A673 (cell line): ENCODE measurements around the gene GRAP2. TPM values are rescaled to one million over a fixed set of nuclear protein-coding genes. Genes with fewer than 3 reads are reported as not detected.

Source experiments
- BruUV-seq: library from RNA; stranded (reverse); fragments of 400-500 nt; replicated peaks from 2 replicates; lab custom pipeline; 2021; lab: Mats Ljungman, UMichigan
- CTCF ChIA-PET: fragments of 300-600 bp; sonication (Branson Sonifier 250); formaldehyde crosslinking; loops from one replicate; lab custom pipeline; 2022; ENCODE audit warnings: antibody characterized with exemption; lab: Charles Lee
- POLR2A ChIA-PET: fragments of 300-600 bp; sonication (Branson Sonifier 250); formaldehyde crosslinking; loops from one replicate; lab custom pipeline; 2022; ENCODE audit warnings: antibody characterized with exemption; ENCODE audit not compliant: low non-redundant PET; lab: Charles Lee
- DNase-seq: peaks from one replicate; pipeline ENCODE4 v3.0.0-alpha.2; 2015; ENCODE audit warnings: low spot score
- H3K27ac ChIP-seq: fragments of 200-600 bp; sonication (generic); 2 replicates; pipeline ENCODE4 v1.5.1; 2016; ENCODE audit warnings: mixed run types, low read depth, mild to moderate bottlenecking, mixed read lengths, antibody characterized with exemption, low read length; ENCODE audit not compliant: poor library complexity, severe bottlenecking
- H3K27me3 ChIP-seq: fragments of 200-600 bp; sonication (generic); replicated peaks from 2 replicates; pipeline ENCODE4 v1.6.1; 2017; ENCODE audit warnings: mixed run types, low read depth, mild to moderate bottlenecking, mixed read lengths, antibody characterized with exemption, low read length; ENCODE audit not compliant: insufficient read depth, poor library complexity
- H3K36me3 ChIP-seq: fragments of 200-600 bp; sonication (generic); 2 replicates; pipeline ENCODE4 v1.6.1; 2016; ENCODE audit warnings: mixed run types, mild to moderate bottlenecking, mixed read lengths, antibody characterized with exemption, low read length; ENCODE audit not compliant: insufficient read depth, poor library complexity, severe bottlenecking
- H3K4me1 ChIP-seq: fragments of 200-600 bp; sonication (generic); 2 replicates; pipeline ENCODE4 v1.6.1; 2017; ENCODE audit warnings: mixed run types, mild to moderate bottlenecking, mixed read lengths, antibody characterized with exemption, low read length; ENCODE audit not compliant: insufficient read depth, poor library complexity, severe bottlenecking
- H3K4me3 ChIP-seq: fragments of 200-600 bp; sonication (generic); 2 replicates; pipeline ENCODE4 v1.5.1; 2016; ENCODE audit warnings: low read depth, mixed run types, mild to moderate bottlenecking, mixed read lengths, low read length; ENCODE audit not compliant: poor library complexity, severe bottlenecking
- H3K9me3 ChIP-seq: fragments of 200-600 bp; sonication (generic); 2 replicates; pipeline ENCODE4 v1.6.1; 2016; ENCODE audit warnings: mixed run types, low read depth, mild to moderate bottlenecking, mixed read lengths, antibody characterized with exemption, low read length; ENCODE audit not compliant: poor library complexity, severe bottlenecking
- EZH2 ChIP-seq: fragments of 200-600 bp; sonication (generic); IDR thresholded peaks from 2 replicates; pipeline ENCODE4 v1.6.1; 2017; ENCODE audit warnings: borderline replicate concordance, low read depth, mild to moderate bottlenecking, mixed read lengths, antibody characterized with exemption, low read length; ENCODE audit not compliant: poor library complexity, severe bottlenecking
- intact Hi-C: fragments of 100-400 bp; cut with micrococcal nuclease; formaldehyde crosslinking; loops from one replicate; pipeline ENCODE4 v1.10.0; 2022; ENCODE audit not compliant: unreplicated experiment
- total RNA-seq: library from RNA; stranded (reverse); gene quantifications from 2 replicates; pipeline ENCODE4 v1.2.3, GENCODE V29; 2021
- TF ChIP-seq, protein P1 (sequence below): fragments of 300-800, 200-600 bp; sonication (generic); conservative IDR thresholded peaks from 2 replicates; pipeline ENCODE4 v1.5.1; 2017; ENCODE audit warnings: low read depth, mild to moderate bottlenecking, antibody characterized with exemption, low read length, moderate library complexity, mixed read lengths

The GRAP2 gene
- total RNA-seq, 1 experiment from 2014 or later, result not detected

DNA sequence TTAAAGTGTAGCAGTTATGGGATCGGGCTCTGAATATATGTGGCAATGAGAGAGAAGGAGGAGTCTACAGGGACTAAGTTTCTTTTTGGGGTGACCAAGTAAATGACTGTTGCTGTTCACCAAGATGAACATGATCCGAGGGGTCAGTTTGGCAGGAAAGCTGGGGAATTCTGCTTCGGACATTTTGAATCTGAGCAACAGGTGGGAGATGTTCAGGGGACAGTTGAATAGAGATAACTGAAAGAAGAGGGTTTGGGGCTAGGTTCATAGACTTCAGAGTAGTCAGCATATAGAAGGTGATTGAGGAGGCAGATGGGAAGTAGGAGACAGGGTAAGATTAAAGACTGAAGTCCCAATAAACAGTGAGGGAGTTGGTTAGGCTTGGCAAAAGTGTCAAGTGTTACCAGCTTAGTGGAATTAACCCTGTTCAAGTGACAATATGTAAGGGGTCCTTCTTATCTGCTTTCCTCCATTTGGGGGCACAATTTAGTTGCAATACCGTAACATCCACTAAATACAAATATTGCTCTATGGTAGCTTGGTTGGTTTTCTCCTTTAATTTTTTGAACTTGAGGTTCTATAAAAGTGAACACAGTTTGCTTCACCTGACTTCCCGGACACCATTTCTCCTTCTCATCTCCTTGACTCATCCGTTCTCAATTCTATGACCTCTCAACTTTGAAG lies 4.4 kb upstream of the GRAP2 start:
- Histone ChIP-seq H3K4me1 (no peaks in the 10 kb centered on the region), H3K36me3 (no peaks in the 10 kb centered on the region), H3K27me3 (peaks cover 18% of the 10 kb centered on the region), H3K4me3 (no peak overlapping the region), H3K27ac (no peak overlapping the region), H3K9me3 (no peaks in the 10 kb centered on the region)
- intact Hi-C loops, result no loop called here
- no TSS peak for BruUV-seq
- ChIA-PET CTCF (no interaction called here), POLR2A (no interaction called here)
- DNase-seq, result no peak
- TF ChIP-seq EZH2, result no peak

DNA sequence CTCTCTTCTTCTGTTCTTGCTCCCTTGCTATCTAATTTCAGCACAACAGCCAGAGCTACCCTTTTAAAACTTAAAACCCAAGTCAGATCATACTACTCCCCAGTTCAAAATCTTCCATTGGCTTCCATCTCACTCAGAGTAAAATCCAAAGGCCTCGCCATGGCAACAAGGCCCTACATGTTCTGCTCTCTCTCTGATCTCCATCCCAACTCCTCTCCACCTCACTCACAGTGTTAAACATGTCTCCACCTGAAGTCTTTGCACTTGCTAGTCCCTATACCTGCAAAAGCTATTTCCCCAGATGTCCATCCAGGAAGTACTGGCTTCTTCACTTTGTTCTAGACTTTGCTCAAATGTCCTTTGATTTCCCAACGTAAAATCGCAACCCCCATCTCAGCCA lies 3.0 kb upstream of the GRAP2 start:
- no peaks in the 10 kb centered on the region for H3K4me1 ChIP-seq
- POLR2A ChIA-PET, result no interaction called here
- H3K27ac ChIP-seq, result no peak overlapping the region
- CTCF ChIA-PET, result no interaction called here
- H3K4me3 ChIP-seq, result no peak overlapping the region
- peaks cover 29% of the 10 kb centered on the region for H3K27me3 ChIP-seq
- no peaks in the 10 kb centered on the region for H3K36me3 ChIP-seq
- no TSS peak for BruUV-seq
- no peak for DNase-seq
- TF ChIP-seq, protein P1, sequence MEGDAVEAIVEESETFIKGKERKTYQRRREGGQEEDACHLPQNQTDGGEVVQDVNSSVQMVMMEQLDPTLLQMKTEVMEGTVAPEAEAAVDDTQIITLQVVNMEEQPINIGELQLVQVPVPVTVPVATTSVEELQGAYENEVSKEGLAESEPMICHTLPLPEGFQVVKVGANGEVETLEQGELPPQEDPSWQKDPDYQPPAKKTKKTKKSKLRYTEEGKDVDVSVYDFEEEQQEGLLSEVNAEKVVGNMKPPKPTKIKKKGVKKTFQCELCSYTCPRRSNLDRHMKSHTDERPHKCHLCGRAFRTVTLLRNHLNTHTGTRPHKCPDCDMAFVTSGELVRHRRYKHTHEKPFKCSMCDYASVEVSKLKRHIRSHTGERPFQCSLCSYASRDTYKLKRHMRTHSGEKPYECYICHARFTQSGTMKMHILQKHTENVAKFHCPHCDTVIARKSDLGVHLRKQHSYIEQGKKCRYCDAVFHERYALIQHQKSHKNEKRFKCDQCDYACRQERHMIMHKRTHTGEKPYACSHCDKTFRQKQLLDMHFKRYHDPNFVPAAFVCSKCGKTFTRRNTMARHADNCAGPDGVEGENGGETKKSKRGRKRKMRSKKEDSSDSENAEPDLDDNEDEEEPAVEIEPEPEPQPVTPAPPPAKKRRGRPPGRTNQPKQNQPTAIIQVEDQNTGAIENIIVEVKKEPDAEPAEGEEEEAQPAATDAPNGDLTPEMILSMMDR, result no peak
- no peak for TF ChIP-seq EZH2
- intact Hi-C loops, result no loop called here
- no peaks in the 10 kb centered on the region for H3K9me3 ChIP-seq

DNA sequence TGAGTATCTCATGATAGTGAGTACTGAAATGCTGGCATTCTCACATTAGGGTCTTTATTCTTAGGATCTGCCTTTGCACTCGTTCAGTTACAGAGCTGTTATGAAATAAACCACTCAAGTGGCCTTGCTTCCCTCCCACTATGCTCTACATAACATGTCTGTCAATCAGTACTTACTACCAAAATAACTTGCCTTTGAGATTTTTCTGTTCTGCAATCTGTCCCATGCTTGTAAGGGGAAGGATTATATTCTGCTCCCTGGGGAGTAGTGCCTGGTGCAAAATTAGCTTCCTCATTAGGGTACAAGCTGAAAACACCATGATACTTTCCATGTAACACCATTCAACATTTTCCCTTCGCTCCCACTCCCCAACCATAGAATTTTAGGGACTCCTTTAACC lies 1.9 kb upstream of the GRAP2 start:
- intact Hi-C loops, result no loop called here
- BruUV-seq, result no TSS peak
- H3K9me3 ChIP-seq, result no peaks in the 10 kb centered on the region
- no peaks in the 10 kb centered on the region for H3K36me3 ChIP-seq
- H3K4me3 ChIP-seq, result no peak overlapping the region
- CTCF ChIA-PET, result interaction anchor here (0.5 kb wide), 1 partner anchor 133 kb away, joined by 4 read pairs; no protein-coding TSS in a partner anchor
- no peaks in the 10 kb centered on the region for H3K4me1 ChIP-seq
- H3K27me3 ChIP-seq, result peaks cover 32% of the 10 kb centered on the region
- POLR2A ChIA-PET, result no interaction called here
- H3K27ac ChIP-seq, result no peak overlapping the region
- DNase-seq, result peak; percentile 28
- TF ChIP-seq, protein P1, result no peak
- no peak for TF ChIP-seq EZH2
